HG03558 (cell line): ENCODE measurements around the gene RABGAP1L.
A peak's percentile ranks its signal among the peaks of the same experiment; 100 is the strongest.
"Not testable (repeated sequence)": the region's sequence is repeated elsewhere in the genome, so short reads cannot be mapped to it uniquely, and the experiment has no call there.

Experiments used
- ATAC-seq: cut with Tn5 transposase; IDR thresholded peaks from one replicate; pipeline ENCODE4 v1.9.1; 2021; ENCODE audit warnings: moderate number of reproducible peaks; ENCODE audit not compliant: unreplicated experiment; ENCODE audit errors: extremely low read depth

The RABGAP1L gene

DNA sequence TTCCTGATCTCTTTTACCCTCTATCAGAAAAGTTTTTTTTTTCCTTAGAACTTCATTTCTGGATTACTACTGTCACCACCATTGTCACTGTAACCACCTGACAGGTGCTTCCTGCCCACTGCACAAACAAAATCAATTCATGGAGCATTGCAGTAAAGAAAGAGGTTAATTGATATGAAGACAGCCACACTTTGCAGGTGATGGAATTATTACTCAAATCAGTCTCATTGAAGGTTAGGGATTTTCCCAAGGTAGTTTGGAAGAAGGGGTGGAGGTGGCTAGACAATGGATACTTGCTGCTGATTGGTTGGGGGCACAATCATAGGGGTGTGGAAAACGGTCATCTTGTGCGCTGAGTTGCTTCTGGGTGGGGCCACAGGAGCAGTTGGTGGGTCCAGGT, 609.6 kb downstream of the RABGAP1L start:
- no peak for ATAC-seq

DNA sequence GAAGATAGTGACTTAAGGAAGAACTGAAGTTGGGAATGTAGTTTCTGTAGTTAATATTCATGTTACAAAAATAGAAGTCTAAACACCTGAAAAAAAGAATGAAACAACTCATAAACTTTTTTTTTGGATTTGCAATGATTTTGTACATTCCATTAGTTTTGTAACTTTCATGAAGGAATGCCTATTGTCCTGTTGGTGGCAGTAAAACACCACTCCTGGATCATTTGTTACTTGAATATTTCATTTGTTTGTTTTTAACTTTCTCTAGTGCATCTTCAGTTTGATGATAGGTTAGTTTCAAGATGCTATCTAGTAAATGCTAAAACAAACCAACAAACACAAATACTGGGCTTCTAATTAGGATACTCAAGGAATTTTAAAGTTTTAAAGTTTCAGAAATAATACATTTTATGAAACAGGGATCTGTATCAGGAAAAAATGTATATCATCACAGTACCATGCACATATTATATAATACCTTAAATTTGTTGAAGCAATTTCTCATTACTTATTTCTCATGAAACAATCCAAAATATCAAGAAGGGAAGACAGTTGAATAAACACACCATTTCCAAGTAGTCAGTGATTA, 610.7 kb downstream of the RABGAP1L start:
- no peak for ATAC-seq

DNA sequence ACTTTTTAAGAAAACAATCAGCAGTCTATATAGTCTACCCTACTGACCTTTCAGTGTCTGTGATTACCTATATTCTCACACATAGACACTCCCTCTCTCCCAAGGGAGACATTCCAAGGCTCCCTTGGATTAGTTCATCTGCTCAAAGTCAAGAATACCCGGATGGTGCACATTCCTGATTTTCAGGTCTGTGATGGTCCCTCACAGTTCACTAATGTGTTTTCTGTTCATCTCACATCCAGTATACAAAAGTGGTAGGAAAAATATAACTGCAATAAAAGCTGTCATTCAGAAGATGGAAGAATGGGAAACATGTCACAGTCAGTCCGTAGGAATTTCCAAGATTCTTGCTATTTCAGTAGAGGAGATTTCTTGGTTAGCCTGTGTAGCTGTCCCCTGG, 616.3 kb downstream of the RABGAP1L start:
- no peak for ATAC-seq

DNA sequence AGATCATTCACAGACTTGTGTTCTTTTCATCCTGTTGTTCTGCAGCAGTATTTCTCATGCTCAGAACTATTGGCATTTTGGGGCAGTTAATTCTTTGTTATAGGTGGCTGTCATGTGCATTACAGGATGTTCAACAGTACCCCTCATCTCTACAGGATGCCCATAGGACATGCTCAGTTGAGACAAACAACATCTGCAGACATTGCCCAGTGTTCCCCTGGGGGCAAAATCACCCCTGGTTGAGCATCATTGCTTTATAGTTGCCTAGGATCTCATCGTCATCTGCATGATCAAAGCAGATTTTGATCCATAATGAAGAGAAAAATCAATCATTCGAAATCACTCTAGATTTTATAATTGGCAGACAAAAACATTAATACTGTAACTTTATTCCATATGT, 617.9 kb downstream of the RABGAP1L start:
- ATAC-seq: no peak

DNA sequence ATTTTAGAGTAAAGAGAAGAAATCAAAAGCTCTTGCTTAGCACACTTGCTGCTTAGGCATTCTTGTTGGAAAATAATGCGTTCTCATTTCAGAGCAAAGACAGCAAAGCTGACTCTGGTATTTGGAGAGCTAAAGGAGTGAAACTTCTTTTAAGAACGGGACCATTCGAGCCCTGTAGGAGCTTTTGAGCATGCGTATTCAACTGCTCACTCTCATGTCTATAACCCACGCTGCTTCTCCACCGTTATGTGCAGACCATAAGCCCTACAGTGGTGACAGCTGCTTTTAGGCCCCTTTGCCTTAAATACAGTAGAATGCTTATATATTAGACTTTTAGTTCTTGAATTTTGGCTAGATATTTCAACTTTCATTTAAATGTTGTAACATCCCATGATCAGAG, 626.2 kb downstream of the RABGAP1L start:
- no peak for ATAC-seq

DNA sequence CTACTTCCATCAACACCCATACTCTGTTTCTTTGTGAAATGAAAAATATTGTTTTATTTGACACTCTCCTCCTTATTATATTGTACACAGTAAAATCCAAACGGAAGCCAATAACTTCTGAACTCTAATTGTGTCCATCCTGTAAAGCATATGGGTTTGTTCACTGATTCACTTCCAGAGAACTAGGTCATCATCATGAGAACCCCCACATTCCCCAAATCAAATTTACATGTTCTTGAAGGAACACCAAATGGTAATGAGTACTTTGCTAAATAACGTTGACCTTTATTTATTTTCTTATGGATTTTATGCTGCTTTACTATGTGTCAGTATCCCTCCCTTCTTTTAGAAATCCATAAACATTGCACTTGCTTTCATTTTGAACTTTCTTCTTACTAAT, 627.0 kb downstream of the RABGAP1L start:
- no peak for ATAC-seq

DNA sequence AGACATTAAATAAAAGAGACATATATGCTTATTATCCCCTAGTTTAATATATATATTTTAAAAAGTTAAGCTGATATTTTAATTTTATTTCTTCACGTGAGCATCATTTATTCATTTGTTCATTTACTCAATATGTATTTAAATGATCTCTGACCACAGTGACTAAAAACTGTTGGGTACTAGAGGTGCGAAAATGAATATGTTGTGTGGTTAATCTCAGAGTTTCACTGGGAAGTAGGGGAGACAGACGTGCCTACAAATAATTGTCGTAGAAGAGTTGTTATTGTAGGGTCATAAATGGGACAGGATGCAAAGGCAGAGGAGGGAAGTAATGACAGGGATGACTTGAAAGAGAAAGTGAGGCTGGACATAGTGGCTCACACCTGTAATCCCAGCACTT, 627.4 kb downstream of the RABGAP1L start:
- peak; percentile 73 for ATAC-seq

DNA sequence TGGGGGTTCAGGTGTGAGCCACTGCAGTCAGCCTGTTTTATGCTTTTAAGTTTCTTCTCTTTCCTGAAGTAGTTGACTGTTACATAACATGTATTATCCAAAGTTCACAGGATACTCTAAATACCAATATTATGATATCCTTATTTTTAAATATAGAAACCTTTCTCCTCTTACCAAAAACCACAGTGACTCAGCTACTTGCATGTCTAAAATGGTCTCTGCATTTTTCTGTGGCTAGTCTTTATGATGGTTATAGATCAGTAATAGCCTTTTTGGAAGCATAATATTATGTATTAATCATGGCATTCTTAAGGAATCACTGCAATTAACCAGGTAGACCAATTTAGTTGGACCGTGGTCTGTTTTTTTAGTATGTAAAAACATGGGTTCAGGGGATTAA, 629.7 kb downstream of the RABGAP1L start:
- ATAC-seq: no peak

DNA sequence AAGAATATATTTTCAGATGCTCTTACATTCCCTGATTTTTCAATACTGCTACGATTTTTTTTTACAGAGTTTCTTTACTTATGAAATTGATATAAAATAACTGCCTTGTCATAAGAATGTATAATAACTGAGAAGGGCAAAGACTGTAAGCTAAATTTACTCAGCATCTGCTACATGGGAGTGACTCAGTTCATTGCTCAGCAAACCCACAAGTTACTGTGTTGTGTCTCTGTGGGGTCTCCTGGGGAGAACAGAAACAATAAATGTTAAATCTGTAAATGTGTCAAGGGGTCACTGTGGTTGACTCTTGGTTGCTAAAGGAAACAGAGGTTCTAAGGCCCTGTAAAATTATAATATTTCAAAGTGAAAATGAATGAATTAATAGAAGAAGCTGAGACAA, 630.1 kb downstream of the RABGAP1L start:
- no peak for ATAC-seq

DNA sequence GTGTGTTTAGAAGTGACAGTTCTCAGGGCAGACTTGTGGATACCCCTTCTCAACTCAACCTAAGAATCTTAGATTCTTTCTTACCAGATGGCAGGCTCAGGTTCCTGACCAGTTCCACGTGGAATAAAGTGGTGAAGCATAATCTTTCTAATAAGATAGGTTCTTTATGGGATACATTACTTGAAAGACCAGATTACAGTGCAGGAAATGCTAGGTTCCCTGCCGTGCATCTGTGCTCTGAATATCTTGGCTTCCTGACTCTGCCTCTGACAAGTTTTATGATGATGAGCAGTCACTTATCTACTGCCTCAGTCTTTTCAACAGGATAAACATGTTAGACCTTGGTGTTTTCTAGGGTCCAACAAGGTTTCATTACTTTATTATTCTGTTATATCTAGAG, 632.5 kb downstream of the RABGAP1L start:
- ATAC-seq: no peak

DNA sequence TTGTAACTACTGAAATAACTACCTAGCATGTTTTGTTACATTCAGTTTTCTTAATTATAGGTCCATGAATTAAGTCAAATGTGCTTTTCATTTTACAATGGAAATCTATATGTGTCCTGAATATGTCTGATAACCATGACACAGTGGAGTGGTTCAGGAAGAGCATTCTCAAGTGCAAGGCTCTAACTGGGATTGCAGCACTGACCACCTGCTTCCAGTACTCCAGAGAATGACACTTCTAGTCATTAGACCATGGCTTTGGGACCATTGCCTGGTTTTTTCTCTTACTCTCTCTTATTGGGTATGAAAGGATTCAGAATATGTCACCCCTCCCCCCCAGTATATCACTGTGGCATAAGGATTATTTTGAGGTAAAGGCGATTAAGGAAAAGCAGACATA, 635.5 kb downstream of the RABGAP1L start:
- ATAC-seq: no peak

DNA sequence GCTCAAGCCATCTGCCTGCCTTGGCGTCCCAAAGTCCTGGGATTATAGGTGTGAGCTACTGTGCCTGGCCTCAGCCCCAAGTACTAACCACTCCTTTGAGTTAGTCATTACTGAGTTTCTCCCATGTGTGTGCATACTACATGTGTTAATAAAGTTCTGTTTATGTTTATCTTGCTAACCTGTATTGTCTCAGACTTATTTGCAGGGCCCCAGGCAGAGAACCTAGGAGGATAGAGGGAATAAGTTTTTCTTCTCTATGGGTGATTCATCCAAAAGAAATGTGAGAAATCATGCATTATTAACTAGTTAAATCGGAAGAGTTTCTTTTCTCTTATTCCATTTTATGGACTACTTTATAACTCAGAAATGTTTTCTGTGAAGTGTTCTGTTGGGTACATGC, 636.5 kb downstream of the RABGAP1L start:
- no peak for ATAC-seq

DNA sequence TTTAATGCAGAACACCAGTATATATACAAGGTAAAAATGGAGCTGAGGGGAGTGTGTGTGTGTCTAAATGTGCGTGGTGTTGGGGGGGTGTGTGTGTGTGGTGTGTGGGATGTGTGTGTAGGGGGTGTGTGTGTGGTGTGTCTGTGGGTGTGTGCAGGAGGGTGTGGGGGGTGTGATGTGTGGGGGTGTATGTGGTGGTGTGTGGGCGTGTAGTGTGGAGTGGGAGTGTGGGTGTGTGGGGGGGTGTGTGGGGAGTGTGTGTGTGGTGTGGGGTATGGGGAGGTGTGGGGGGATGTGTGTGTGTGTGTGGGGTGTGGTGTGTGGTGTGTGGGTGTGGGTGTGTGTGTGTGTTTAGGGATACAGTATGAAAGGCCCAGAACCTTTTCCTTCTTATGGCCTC, 638.1 kb downstream of the RABGAP1L start:
- no peak for ATAC-seq

DNA sequence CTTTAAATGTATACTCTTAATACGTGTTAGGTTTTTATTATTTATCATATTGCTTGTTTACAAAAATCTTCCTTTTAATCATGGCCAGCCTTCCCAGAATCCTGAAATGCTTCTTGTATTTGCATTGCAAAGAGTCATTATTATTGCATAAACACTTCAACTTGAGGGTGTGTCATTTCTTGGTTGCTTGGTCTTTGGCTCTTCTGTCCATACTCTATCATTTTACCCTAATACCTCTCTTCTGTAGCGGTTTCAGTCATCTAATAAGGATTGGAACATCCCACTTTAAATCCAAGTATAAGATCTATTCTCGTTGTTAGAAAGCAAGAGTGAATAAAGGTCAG, 639.8 kb downstream of the RABGAP1L start:
- no peak for ATAC-seq

DNA sequence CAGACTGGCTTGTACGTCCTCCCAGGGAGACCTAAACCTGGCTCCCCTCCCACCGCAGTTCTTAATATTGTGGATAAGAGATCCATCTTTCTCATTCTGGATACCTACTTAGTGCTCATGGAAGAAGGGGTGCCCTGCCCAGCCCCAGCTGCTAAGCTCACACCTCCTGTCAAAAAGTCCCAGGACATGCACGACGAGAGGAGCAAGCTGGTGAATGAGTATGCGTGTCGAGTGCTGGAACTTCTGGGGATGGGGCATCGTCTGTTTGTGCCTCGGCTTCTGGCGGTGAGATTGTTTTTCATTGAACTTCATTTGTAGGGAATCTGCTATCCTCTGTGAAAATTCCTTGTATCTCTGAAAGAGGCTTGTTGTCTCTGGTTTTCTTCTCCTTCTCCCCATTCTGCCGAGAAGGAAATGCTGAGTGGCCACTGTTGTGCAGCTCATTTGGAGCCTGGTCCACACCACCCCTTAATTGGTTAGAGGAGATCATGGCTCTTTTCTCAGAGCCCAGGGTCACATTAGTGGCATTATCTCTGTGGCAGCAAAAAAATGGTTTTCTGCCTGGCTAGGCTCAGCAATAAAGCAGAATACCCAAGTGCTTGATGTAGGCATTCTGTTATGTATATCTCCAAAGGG, 641.0 kb downstream of the RABGAP1L start:
- no peak for ATAC-seq

DNA sequence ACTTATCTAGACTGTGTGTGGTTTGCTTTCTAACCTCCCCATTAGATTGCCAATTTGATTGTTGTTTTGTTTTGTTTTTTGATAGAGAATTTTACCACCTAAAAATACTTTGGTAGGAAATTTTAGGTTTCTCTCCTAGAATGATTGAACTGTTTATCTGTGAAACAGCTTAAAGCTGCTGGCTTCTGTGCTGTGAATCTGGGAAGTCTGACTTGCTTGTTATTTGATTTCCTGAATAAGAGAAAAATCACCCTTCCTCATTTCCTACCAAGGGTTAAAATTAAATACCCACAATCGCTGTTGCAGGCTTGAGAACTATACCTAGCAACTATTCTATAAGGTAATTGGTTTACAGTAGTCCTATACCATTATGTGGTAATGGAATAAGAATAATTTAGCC, 641.6 kb downstream of the RABGAP1L start:
- ATAC-seq: no peak

DNA sequence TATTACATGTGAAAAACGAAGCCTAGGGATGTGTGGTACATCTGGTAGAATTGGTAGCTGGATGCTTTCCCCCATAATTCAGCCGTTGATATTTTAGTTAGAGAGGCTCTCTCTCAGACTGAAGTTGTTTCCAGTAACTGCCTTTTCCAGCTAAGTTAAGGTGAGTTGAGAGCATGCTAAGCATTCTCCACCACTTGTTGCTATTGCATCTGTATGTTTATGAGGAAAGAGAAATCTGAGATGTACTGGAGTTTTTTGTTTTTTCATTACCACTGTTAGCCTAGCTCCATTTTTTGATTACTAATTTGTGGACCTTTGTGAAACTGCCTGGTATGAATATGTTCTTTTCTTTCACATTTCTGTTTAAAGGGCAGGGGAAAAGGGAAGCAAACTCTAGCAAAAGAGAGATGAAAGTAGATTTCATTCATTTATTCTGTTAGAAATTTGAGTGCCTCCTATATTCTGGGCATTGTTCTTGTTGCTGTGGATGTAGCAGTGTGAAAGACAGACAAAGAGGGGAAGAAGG, 650.5 kb downstream of the RABGAP1L start:
- no peak for ATAC-seq

DNA sequence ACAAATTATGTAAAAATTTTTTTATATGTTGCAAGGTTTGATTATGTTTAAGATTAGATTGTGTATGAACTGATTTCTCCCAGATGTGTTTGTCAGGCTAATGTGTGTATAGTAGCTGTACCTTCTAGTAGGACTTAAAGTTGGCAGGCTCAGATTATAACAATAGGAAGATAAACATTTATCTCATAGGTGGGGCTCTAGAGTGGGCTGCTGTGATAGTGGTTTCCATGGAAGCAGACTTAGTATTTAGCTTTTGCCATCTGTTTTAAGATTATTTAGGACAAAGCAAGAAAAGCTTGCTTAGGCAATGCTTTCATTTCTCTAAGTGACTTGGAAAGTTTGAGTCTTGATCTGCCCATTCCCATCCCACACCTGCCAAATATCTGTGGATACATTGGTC, 652.7 kb downstream of the RABGAP1L start:
- no peak for ATAC-seq

DNA sequence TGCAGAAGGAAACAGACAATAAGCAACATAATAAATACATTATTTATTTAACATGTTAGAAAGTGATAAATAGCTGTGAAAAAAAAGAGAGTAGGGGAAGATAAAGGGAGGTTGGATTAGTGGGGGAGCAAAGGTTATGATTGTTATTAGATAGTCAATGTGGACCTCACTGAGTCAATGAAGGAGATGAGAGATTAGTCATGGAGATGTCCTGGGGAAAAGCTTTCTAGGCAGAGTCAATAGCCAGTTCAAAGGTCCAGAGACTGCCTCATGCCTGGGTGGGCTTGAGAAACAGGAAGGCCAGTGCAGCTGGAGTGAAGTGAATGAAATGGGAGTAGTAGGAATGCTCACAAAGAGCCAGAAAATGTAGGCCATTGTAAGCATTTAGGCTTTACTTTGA, 653.3 kb downstream of the RABGAP1L start:
- no peak for ATAC-seq

DNA sequence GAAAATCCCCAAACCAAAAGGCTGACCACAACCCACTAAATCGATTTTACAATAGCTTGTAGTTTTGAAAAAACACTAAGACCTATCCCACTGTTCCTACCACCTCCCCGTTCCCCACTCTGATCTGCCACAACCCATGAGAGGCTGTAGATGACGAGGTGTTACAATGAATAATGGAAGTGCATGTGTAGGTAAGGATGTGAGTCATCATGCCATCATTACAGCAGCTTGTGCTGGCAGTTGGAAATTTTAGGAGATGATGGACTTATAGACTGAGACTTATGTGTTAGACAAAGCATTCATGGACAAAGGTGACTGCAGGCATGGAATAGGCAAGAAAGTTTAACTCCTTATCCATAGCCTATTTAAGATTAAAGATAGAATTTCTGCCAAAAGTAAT, 655.7 kb downstream of the RABGAP1L start:
- no peak for ATAC-seq

DNA sequence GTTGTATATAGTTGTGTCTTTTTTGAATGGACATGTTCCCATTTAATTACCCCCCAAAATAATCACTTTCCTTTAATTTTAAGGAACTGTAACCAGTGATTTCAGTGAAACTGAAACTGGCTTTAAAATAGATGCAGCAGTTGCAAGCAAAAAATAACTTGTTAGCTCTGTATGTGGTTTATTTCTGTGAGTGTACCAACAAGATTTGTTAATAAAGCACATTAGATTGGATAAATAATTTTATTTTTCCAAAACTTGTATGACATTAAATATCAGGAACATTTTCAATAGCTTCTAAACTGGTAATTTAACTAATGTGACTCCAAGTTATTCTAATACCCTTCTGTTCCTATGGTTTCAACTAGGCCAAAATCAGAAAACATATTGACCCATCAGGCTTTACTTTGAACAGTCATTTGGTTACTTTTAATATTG, 656.2 kb downstream of the RABGAP1L start:
- ATAC-seq: peak; percentile 38

DNA sequence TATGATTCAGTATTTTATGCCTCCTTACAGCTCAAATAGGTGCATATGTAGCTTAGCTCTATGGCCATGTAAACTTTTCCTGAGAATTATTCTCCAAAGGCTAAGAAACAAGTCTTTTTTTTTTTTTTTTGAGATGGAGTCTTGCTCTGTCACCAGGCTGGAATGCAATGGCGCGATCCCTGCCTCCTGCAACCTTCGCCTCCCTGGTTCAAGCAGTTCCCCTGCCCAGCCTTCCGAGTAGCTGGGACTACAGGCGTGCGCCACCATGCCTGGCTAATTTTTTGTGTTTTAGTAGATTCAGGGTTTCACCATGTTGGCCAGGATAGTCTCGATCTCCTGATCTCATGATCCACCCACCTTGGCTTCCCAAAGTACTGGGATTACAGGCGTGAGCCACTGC, 657.3 kb downstream of the RABGAP1L start:
- ATAC-seq: not testable (repeated sequence)
